ENCODE data around the gene ZNF330.

Gene ZNF330

DNA sequence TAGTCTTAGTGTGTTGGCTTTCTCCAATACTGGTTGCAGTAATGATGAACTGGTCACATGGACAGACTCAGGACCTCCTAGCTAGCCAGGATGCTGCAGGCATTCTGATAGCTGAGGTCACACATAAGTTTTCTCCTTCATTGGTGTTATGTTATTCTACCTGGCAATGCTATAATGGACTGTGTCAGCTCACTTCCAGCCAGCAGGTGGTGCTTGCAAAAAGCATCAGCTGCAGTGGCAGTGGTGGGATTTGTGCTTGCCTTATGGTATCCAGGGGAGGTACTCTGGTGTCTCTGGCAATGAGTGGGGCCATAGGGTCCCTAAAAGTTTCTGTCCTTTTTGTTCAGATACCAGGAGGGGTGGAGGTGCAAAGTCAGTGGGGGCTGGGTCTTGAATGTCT lies 33.6 kb downstream of the ZNF330 start:
- DNase-seq (no peak), ATAC-seq (no peak)
- no peaks in the 10 kb centered on the region for H3K4me1 Mint-ChIP-seq
- H3K27ac Mint-ChIP-seq = no peak overlapping the region
- no peak overlapping the region for H3K4me3 Mint-ChIP-seq
- no peaks in the 10 kb centered on the region for H3K9me3 Mint-ChIP-seq
- peaks cover 18% of the 10 kb centered on the region for H3K27me3 Mint-ChIP-seq

DNA sequence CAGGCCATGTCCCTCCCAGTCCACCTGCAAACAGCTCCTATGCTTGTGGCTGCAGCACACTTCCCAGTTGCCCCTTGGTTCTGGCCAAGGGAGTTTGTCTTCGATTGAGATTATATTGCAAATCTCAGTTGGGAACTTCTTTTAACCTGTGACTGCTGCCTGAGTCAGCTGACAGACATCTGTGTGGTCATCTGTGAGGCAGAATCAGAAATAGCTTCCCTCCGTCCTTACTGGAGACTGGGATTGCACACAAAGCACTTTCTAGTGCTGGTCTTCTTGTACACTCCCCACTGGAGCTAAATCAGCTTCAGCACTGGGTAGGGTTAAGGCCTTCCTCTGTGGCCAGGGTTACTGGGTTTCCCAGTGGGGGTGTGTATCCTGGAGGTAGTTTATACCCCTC lies 34.3 kb downstream of the ZNF330 start:
- ATAC-seq = no peak
- H3K27me3 Mint-ChIP-seq = peaks cover 22% of the 10 kb centered on the region
- H3K4me3 Mint-ChIP-seq = no peak overlapping the region
- H3K9me3 Mint-ChIP-seq = no peaks in the 10 kb centered on the region
- no peaks in the 10 kb centered on the region for H3K4me1 Mint-ChIP-seq
- no peak overlapping the region for H3K27ac Mint-ChIP-seq
- no peak for DNase-seq

DNA sequence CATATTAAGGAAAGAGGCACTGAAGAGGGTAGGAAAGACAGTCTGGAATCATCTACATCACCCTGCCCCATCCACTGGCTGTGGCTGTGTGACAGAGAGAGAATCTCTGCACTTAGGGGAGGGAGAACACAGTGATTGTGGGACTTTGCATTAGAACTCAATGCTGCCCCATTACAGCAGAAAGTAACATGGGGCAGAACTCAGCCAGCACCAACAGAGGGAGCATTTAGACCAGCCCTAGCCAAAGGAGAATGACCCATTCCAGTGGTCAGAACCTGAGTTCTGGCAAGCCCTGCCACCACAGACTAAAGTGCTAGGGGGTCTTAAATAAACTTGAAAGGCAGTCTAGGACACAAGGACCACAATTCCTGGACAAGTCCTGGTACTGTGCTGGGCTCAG lies 37.9 kb downstream of the ZNF330 start:
- ATAC-seq (no peak), DNase-seq (no peak)
- Mint-ChIP-seq H3K4me3 (no peak overlapping the region), H3K27me3 (peaks cover 22% of the 10 kb centered on the region), H3K9me3 (no peaks in the 10 kb centered on the region), H3K27ac (no peak overlapping the region), H3K4me1 (no peaks in the 10 kb centered on the region)

DNA sequence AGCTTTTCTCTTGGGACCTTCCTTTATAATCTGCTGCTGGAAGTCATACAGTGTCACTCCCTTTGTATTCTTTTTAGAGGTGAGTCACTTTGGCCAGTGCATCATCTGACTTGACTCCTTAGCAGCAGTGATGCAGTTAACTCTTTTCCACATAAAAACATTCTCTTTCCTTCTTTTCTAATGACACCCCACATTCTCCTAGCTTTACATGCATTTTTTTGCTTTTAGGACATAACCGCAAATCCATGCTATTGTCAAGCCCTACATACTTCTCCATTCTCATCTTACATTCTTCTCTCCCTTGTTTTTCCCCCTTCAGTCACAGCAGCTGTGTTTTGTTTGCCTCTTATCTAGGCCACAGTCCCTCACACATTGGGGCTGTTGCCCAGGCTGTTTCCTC lies 55.1 kb downstream of the ZNF330 start:
- Mint-ChIP-seq H3K9me3 (no peaks in the 10 kb centered on the region), H3K27ac (no peak overlapping the region), H3K4me1 (no peaks in the 10 kb centered on the region), H3K4me3 (no peak overlapping the region), H3K27me3 (peaks cover 6% of the 10 kb centered on the region)
- no peak for DNase-seq
- ATAC-seq = no peak

DNA sequence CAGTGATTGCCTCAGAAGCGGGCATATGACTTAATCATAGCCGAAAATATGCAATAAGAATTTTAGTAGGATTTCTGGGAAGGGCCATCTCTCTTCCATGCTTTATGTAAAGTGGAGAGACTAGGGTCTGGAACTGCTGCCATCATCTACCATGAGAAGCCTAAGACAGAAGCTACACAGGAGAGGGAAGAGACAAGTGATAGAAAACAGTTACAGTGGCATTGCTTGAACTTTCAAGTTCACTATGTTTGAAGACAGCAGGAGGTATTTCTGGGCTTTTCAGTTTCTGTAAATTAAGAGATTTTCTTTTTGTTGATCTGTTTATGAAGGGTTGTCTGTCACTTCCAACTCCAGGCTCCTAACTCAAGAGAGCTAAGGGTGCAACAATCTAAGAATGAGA lies 62.5 kb downstream of the ZNF330 start:
- Mint-ChIP-seq H3K27ac (no peak overlapping the region), H3K27me3 (peaks cover 6% of the 10 kb centered on the region), H3K4me1 (no peaks in the 10 kb centered on the region), H3K4me3 (no peak overlapping the region), H3K9me3 (no peaks in the 10 kb centered on the region)
- no peak for ATAC-seq
- DNase-seq = no peak

DNA sequence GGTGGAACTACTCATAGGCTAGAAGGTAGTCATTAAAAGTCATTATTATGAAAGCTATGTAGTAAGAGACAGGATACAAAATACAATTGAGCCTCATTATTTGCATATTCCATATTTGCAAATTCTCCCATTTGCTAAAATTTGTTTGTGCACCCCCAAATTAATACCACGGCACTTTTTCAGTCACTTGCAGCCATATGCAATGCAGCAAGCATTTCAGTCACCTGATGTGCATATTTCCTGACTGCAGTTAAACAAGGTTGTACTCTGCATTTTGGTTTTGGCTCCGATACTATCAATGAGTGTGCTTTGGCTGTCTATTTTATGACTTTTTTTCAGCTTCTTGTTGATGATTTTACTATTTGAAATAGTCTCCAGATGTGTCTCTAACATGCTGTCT lies 62.9 kb downstream of the ZNF330 start:
- H3K9me3 Mint-ChIP-seq = peaks cover 2 to 3% of the 10 kb centered on the region in 2 donors
- H3K4me1 Mint-ChIP-seq = no peaks in the 10 kb centered on the region
- no peak overlapping the region for H3K4me3 Mint-ChIP-seq
- peaks cover 10% of the 10 kb centered on the region for H3K27me3 Mint-ChIP-seq
- no peak for ATAC-seq
- no peak overlapping the region for H3K27ac Mint-ChIP-seq
- no peak for DNase-seq

Measured in stimulated activated naive CD8-positive, alpha-beta T cell treated with anti-CD3 and anti-CD28 coated beads, Interleukin-15, amount 100 ng/mL, for 72 hours (primary cell).